Measurements from ENCODE around the gene EFHD2. TPM values are rescaled to one million over a fixed set of nuclear protein-coding genes. Genes with fewer than 3 reads are reported as not detected.

Gene EFHD2
- total RNA-seq, 4 donors from 2014 or later, result 47.5 to 79.5 (median 61.0) TPM

DNA sequence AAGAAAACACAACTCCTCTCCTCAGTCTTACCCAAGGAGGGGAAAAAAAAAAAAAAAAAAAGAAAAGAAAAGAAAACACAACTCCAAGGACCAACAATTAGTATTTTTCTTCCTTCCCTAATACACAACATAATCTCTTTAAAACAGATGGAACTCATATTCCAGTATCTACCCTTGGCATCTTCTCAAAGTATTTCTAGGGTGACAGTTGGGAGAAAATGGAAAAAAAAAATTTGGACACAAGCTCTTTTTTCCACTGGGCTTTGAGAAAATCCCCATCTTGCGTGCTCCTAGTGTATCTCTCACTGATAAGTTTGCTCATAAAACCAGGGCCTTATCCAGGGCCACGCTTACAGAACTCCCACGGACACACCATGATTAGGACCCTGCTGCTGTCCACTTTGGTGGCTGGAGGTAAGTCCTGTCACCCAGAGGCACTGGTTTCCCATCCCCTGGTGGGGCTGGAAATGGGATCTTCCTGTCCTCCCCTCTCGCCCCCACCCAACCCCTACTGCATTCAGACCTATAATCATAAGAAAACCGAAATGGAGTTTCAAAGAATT lies 66.1 kb downstream of the EFHD2 start, which contains the start of gene CELA2B:
Gene CELA2B, plus strand, starts transcription at position 353 of the 563 bp plus-strand sequence. Its CDS starts 22 bp downstream, at position 375.
- no peaks in the 10 kb centered on the region for H3K4me1 ChIP-seq
- no peaks in the 10 kb centered on the region for H3K36me3 ChIP-seq
- no peak within 1 kb of the TSS for H3K4me3 ChIP-seq
- H3K9me3 ChIP-seq, result no peaks in the 10 kb centered on the region
- intact Hi-C loops (cut with DNase I), result no loop called here
- H3K27ac ChIP-seq, result no peak within 1 kb of the TSS
- peaks cover 0 to 8% (median 0%) of the 10 kb centered on the region in 4 donors for H3K27me3 ChIP-seq
- TF ChIP-seq, protein P1, sequence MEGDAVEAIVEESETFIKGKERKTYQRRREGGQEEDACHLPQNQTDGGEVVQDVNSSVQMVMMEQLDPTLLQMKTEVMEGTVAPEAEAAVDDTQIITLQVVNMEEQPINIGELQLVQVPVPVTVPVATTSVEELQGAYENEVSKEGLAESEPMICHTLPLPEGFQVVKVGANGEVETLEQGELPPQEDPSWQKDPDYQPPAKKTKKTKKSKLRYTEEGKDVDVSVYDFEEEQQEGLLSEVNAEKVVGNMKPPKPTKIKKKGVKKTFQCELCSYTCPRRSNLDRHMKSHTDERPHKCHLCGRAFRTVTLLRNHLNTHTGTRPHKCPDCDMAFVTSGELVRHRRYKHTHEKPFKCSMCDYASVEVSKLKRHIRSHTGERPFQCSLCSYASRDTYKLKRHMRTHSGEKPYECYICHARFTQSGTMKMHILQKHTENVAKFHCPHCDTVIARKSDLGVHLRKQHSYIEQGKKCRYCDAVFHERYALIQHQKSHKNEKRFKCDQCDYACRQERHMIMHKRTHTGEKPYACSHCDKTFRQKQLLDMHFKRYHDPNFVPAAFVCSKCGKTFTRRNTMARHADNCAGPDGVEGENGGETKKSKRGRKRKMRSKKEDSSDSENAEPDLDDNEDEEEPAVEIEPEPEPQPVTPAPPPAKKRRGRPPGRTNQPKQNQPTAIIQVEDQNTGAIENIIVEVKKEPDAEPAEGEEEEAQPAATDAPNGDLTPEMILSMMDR (IDR thresholded peaks at IDR 0.05), result no peak
- no peak for TF ChIP-seq POLR2A (IDR thresholded peaks at IDR 0.05)
- DNase-seq, result no peak
- WGBS, 2 donors, result 73% methylated on average over 5 of the region's 5 CpGs

DNA sequence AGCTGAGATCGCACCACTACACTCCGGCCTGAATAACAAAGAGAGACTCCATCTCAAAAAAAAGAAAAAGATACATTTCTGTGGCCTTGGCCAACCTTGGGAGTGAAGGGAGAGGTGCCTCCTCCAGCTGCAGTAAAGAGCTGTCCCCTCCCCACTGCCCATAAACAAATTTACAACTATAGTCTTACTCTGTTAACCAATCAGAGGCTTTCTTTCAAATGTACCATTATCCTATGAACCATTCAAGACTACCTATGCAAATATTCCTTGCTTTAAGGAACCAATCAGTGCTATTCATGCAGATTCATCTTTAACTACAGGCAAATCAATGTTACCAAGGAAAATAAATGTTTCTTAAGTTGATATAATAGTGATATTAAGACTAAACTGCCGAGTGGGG lies 67.2 kb downstream of the EFHD2 start:
- Histone ChIP-seq H3K27me3 (peaks cover 0 to 5% (median 0%) of the 10 kb centered on the region in 4 donors), H3K4me3 (no peak overlapping the region), H3K4me1 (no peaks in the 10 kb centered on the region), H3K9me3 (no peaks in the 10 kb centered on the region), H3K36me3 (no peaks in the 10 kb centered on the region), H3K27ac (no peak overlapping the region)
- 77 to 84% methylated on average over 3 of the region's 3 CpGs for WGBS, 2 donors
- intact Hi-C loops (cut with DNase I), result no loop called here
- DNase-seq, result no peak
- TF ChIP-seq, protein P1 (IDR thresholded peaks at IDR 0.05), result no peak
- no peak for TF ChIP-seq POLR2A (IDR thresholded peaks at IDR 0.05)

DNA sequence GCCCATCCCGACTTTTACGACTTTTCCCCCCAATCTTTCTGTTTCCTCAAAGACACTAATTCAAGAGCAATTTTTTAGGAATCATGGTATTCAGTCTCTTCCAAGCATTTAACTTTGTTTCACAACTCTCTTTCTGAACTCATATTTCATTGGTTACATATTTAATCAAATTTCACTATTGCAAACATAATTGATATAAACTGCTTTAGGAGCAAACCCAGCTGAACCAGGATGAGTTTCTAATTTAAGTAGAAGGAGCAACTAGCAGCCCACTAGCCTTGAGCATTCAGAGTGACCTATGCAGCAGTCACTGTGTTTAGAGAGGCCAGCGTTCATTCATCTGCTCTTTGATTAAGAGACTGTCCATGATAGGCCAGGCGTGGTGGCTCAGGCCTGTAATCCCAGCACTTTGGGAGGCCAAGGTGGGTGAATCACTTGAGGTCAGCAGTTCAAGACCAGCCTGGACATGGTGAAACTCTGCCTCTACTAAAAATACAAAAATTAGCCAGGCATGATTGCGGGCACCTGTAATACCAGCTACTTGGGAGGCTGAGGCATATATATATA lies 68.0 kb downstream of the EFHD2 start:
- no peak for DNase-seq
- Histone ChIP-seq H3K27ac (no peak overlapping the region), H3K36me3 (no peaks in the 10 kb centered on the region), H3K27me3 (peaks cover 0 to under 1% (median 0%) of the 10 kb centered on the region in 4 donors), H3K4me3 (no peak overlapping the region), H3K9me3 (no peaks in the 10 kb centered on the region), H3K4me1 (no peaks in the 10 kb centered on the region)
- intact Hi-C loops (cut with DNase I), result no loop called here
- TF ChIP-seq POLR2A (IDR thresholded peaks at IDR 0.05), result no peak
- TF ChIP-seq, protein P1 (IDR thresholded peaks at IDR 0.05), result no peak
- WGBS, 2 donors, result 88 to 90% methylated on average over 5 of the region's 5 CpGs

Other genes with a start within 250 kb of the EFHD2 start
- under 1 TPM in 1 of 4 donors, not detected in 3; 0.57 TPM for gene FHAD1, start 162.7 kb upstream of the EFHD2 start, total RNA-seq
- not detected for gene CTRC, start 28.6 kb downstream of the EFHD2 start, total RNA-seq
- gene CELA2A, start 46.8 kb downstream of the EFHD2 start, total RNA-seq, result not detected
- gene CELA2B, start 66.2 kb downstream of the EFHD2 start, total RNA-seq, result not detected
- gene CASP9, start 114.3 kb downstream of the EFHD2 start, total RNA-seq, result 10 to 100 TPM in 3 of 4 donors, 1 to 10 TPM in 1; 8.8 to 22.6 (median 15.5) TPM
- gene DNAJC16, start 117.0 kb downstream of the EFHD2 start, total RNA-seq, result 10 to 100 TPM in 3 of 4 donors, 1 to 10 TPM in 1; 10.0 to 20.9 (median 14.2) TPM
- gene AGMAT, start 175.2 kb downstream of the EFHD2 start, total RNA-seq, result 1 to 10 TPM in 1 of 4 donors, under 1 TPM in 3; 0.27 to 1.7 (median 0.59) TPM
- 10 to 100 TPM; 20.6 to 62.9 (median 48.3) TPM for gene DDI2, start 207.6 kb downstream of the EFHD2 start, total RNA-seq